SK-N-SH (cell line): ENCODE results near the gene C1GALT1C1L. TPM values are rescaled to one million over a fixed set of nuclear protein-coding genes. Genes with fewer than 3 reads are reported as not detected.

Experiments used
- CTCF ChIA-PET: fragments of 300-600, 350-600 bp; formaldehyde crosslinking; extraction: SDS; loops from one replicate; lab custom pipeline; 2021; lab: Yijun Ruan, JAX
- POLR2A ChIA-PET: fragments of 350-600 bp; sonication (Branson Sonifier 250); formaldehyde crosslinking; extraction: SDS; loops from one replicate; lab custom pipeline; 2020; ENCODE audit warnings: antibody characterized with exemption, inconsistent platforms; lab: Yijun Ruan, JAX
- DNase-seq: peaks from one replicate; pipeline ENCODE4 v3.0.0; 2012
- H2AFZ ChIP-seq: fragments of 200-600 bp; sonication (generic); 2 replicates; pipeline ENCODE4 v1.8.1; 2016; ENCODE audit warnings: antibody characterized with exemption, mild to moderate bottlenecking, low read depth
- H3F3A ChIP-seq: fragments of 200-600 bp; sonication (generic); replicated peaks from 2 replicates; pipeline ENCODE3; 2016; ENCODE audit warnings: antibody characterized with exemption, mild to moderate bottlenecking; ENCODE audit not compliant: insufficient read depth
- H3K27ac ChIP-seq, 2 experiments: fragments of 200-500 bp in 1 of 2; fragments of 200-600 bp in 1 of 2; sonication (Bioruptor generic) in 1 of 2; sonication (generic), shearing (Covaris generic) in 1 of 2; 2 replicates each; pipeline versions ENCODE4 v1.5.1 to v1.6.1; 2014 to 2016; ENCODE audit warnings: low read depth in 2 of 2, inconsistent platforms in 1 of 2, low read length in 1 of 2, mild to moderate bottlenecking in 1 of 2, mixed read lengths in 1 of 2
- H3K27me3 ChIP-seq: fragments of 200-600 bp; sonication (generic), shearing (Covaris generic); 2 replicates; pipeline ENCODE4 v1.6.1; 2016; ENCODE audit warnings: mixed run types; ENCODE audit not compliant: insufficient read depth
- H3K36me3 ChIP-seq, 2 experiments: fragments of 200-500 bp in 1 of 2; fragments of 200-600 bp in 1 of 2; sonication (Bioruptor generic) in 1 of 2; sonication (generic) in 1 of 2; replicated peaks in 1 of 2; 2 replicates each; pipeline versions ENCODE3 to v1.5.1; 2014 to 2016; ENCODE audit warnings: low read length in 1 of 2, mild to moderate bottlenecking in 1 of 2; ENCODE audit not compliant: insufficient read depth in 2 of 2, control insufficient read depth in 1 of 2
- H3K4me1 ChIP-seq, 2 experiments: fragments of 200-500 bp in 1 of 2; fragments of 200-600 bp in 1 of 2; sonication (Bioruptor generic) in 1 of 2; sonication (generic), shearing (Covaris generic) in 1 of 2; 2 replicates each; pipeline versions ENCODE4 v1.5.1 to v1.6.1; 2014 to 2016; ENCODE audit warnings: low read depth in 1 of 2, low read length in 1 of 2, mixed run types in 1 of 2; ENCODE audit not compliant: insufficient read depth in 2 of 2, control insufficient read depth in 1 of 2
- H3K4me2 ChIP-seq: fragments of 200-600 bp; sonication (generic), shearing (Covaris generic); 2 replicates; pipeline ENCODE4 v1.6.1; 2017; ENCODE audit warnings: mixed run types
- H3K4me3 ChIP-seq, 2 experiments: fragments of 200-500 bp in 1 of 2; fragments of 200-600 bp in 1 of 2; sonication (Bioruptor generic) in 1 of 2; sonication (generic), shearing (Covaris generic) in 1 of 2; 2 replicates each; pipeline versions ENCODE4 v1.5.1 to v1.8.1; 2014 to 2016; ENCODE audit warnings: low read depth in 2 of 2, inconsistent platforms in 1 of 2, low read length in 1 of 2, mild to moderate bottlenecking in 1 of 2, mixed read lengths in 1 of 2, moderate library complexity in 1 of 2
- H3K79me2 ChIP-seq: fragments of 200-600 bp; sonication (generic); 2 replicates; pipeline ENCODE4 v1.8.1; 2017; ENCODE audit warnings: mild to moderate bottlenecking; ENCODE audit not compliant: insufficient read depth
- H3K9ac ChIP-seq: fragments of 200-600 bp; sonication (generic); 2 replicates; pipeline ENCODE4 v1.6.1; 2017; ENCODE audit warnings: mixed run types
- H3K9me2 ChIP-seq: fragments of 200-600 bp; sonication (generic); 2 replicates; pipeline ENCODE4 v1.6.1; 2017; ENCODE audit warnings: mixed run types
- H3K9me3 ChIP-seq: fragments of 200-600 bp; sonication (generic); 2 replicates; pipeline ENCODE4 v1.6.1; 2017; ENCODE audit warnings: mixed run types, mild to moderate bottlenecking, moderate library complexity
- H4K20me1 ChIP-seq: fragments of 200-600 bp; sonication (generic); 2 replicates; pipeline ENCODE4 v1.6.1; 2017; ENCODE audit warnings: mild to moderate bottlenecking, mixed run types; ENCODE audit not compliant: insufficient read depth
- CHD2 ChIP-seq: fragments of 150-350 bp; IDR thresholded peaks from 2 replicates; pipeline ENCODE4 v1.6.1; 2018; ENCODE audit warnings: low read length; ENCODE audit not compliant: partially characterized antibody
- FOSL2 ChIP-seq: IDR thresholded peaks from 2 replicates; pipeline ENCODE4 v1.4.0; 2012; ENCODE audit warnings: low read depth, mild to moderate bottlenecking, moderate library complexity, borderline replicate concordance
- FOXJ3 ChIP-seq: sonication (generic); formaldehyde crosslinking; IDR thresholded peaks from 2 replicates; pipeline ENCODE4 v1.5.1; 2020; ENCODE audit warnings: mild to moderate bottlenecking, missing genetic modification reagents
- GABPA ChIP-seq: IDR thresholded peaks from 2 replicates; pipeline ENCODE4 v1.4.0; 2012; ENCODE audit warnings: low read depth, mild to moderate bottlenecking
- JUND ChIP-seq: IDR thresholded peaks from 2 replicates; pipeline ENCODE4 v1.4.0; 2012
- NFIC ChIP-seq: IDR thresholded peaks from 2 replicates; pipeline ENCODE4 v1.4.0; 2012; ENCODE audit warnings: borderline replicate concordance
- NRF1 ChIP-seq: IDR thresholded peaks from 2 replicates; pipeline ENCODE4 v1.6.1; 2012; ENCODE audit warnings: low read depth, mild to moderate bottlenecking, low read length
- RAD21 ChIP-seq: IDR thresholded peaks from 2 replicates; pipeline ENCODE4 v1.6.1; 2012; ENCODE audit warnings: mild to moderate bottlenecking, low read length
- RCOR1 ChIP-seq: fragments of 150-350 bp; IDR thresholded peaks from 2 replicates; pipeline ENCODE4 v1.6.1; 2017; ENCODE audit warnings: antibody characterized with exemption, low read length
- SMC3 ChIP-seq: IDR thresholded peaks from 2 replicates; pipeline ENCODE4 v1.6.1; 2012; ENCODE audit warnings: low read depth, low read length, improper control_type of control experiment
- TEAD4 ChIP-seq: IDR thresholded peaks from 2 replicates; pipeline ENCODE4 v1.4.0; 2012; ENCODE audit warnings: mild to moderate bottlenecking, borderline replicate concordance; ENCODE audit not compliant: insufficient read depth
- YY1 ChIP-seq: IDR thresholded peaks from 2 replicates; pipeline ENCODE4 v1.4.0; 2012; ENCODE audit warnings: low read depth, mild to moderate bottlenecking
- WGBS: methylation state at CpG from one replicate; pipeline ENCODE4 v1.1.6; 2017; ENCODE audit warnings: low lambda C conversion rate; 5-methylcytosine and 5-hydroxymethylcytosine counted together
- polyA plus RNA-seq, 3 experiments: library from polyadenylated mRNA; depleted of rRNA; stranded (reverse); fragments of >200 nt; gene quantifications; 2 replicates each; pipeline ENCODE4 v1.2.3, GENCODE V29; 2012
- TF ChIP-seq, protein P1 (sequence below): fragments of 150-350 bp; IDR thresholded peaks from 2 replicates; pipeline ENCODE4 v1.6.1; 2016; ENCODE audit warnings: mild to moderate bottlenecking, low read depth, low read length
- TF ChIP-seq, protein P2 (sequence below): IDR thresholded peaks from 2 replicates; pipeline ENCODE4; 2012
- TF ChIP-seq, protein P3 (sequence below): fragments of 200-600 bp; sonication (generic); IDR thresholded peaks from 2 replicates; pipeline ENCODE4 v1.6.1; 2017; ENCODE audit warnings: antibody characterized with exemption, mild to moderate bottlenecking, moderate library complexity

The C1GALT1C1L gene
- polyA plus RNA-seq, 1 of the 3 experiments (the other 2 are of a cell fraction): 2.6 TPM

DNA sequence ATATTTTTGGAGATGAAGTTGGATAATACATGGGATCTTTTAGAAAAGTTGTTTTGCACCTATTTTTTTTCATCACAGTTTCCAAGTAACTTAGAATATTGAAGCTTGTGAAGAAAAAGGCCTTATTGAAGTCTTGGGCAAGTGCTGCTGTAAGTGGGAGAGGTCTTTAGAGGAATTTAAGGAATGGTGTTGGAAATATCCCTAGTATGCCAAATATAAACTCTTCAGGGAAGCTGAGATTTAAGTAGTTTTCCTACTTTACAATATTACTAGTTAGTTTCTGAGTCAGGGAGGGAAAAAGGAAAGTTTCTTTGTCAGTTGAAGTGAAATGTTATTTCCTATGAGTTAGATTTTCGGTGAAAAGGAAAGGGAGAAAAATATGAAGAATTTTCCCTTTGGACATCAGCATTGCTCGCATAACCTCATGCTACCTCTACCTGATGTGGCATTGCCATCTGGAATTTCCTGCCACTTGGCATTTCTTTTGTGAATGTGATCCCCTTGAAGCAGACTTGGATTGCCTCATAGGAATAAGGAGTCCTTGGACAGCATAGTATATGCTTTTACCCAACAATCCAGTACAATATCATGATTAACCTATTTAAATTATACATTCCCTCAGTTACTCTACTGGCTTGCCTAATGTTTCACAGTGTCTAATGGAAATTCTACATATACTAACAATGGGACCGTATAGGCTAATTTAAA is 27.1 kb downstream of the C1GALT1C1L start:
- ChIA-PET CTCF (no interaction called here), POLR2A (no interaction called here)
- Histone ChIP-seq H3K9me3 (no peaks in the 10 kb centered on the region), H4K20me1 (no peaks in the 10 kb centered on the region), H3F3A (no peaks in the 10 kb centered on the region), H3K9me2 (no peaks in the 10 kb centered on the region), H3K4me1 (no peaks in the 10 kb centered on the region), H3K79me2 (no peaks in the 10 kb centered on the region), H3K27me3 (no peaks in the 10 kb centered on the region), H3K27ac (no peak overlapping the region; a peak in 1 of 4 replicates), H3K36me3 (no peaks in the 10 kb centered on the region), H3K4me2 (no peak overlapping the region), H2AFZ (no peak overlapping the region), H3K4me3 (no peak overlapping the region), H3K9ac (no peak overlapping the region)
- no peak for TF ChIP-seq FOSL2
- TF ChIP-seq SMC3: no peak
- TF ChIP-seq GABPA: no peak
- no peak for TF ChIP-seq YY1
- TF ChIP-seq NRF1: no peak
- 89% methylated on average over 3 of the region's 3 CpGs for WGBS
- no peak for DNase-seq

DNA sequence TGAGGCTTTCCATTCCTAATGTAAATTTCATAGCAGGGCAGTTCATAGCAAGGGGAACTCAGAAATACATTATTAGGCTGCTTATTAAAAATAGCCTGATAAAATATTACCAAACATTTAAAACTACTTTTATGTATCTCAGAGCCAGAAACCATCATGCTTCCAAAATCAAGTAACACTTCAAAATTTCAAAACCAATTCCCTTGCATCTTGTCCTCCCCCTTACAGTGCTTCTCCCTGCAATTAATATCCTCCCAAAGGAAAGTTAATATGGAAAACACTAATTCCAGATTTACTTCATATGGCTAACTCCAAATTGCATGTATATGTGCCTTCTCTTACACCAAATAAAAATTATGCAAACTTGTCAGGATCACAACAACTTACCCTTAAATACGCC is 32.5 kb downstream of the C1GALT1C1L start:
- DNase-seq: no peak
- Histone ChIP-seq H3K4me2 (no peak overlapping the region), H4K20me1 (no peaks in the 10 kb centered on the region), H3K4me3 (no peak overlapping the region), H3K27me3 (no peaks in the 10 kb centered on the region), H3K9me2 (no peaks in the 10 kb centered on the region), H3K4me1 (no peaks in the 10 kb centered on the region), H2AFZ (no peak overlapping the region), H3F3A (no peaks in the 10 kb centered on the region), H3K9me3 (no peaks in the 10 kb centered on the region), H3K27ac (no peak overlapping the region), H3K36me3 (no peaks in the 10 kb centered on the region), H3K9ac (no peak overlapping the region), H3K79me2 (no peaks in the 10 kb centered on the region)
- no peak for TF ChIP-seq JUND
- TF ChIP-seq RAD21: no peak
- no peak for TF ChIP-seq FOXJ3 (CRISPR knock-in tag)
- TF ChIP-seq TEAD4: no peak
- no peak for TF ChIP-seq YY1
- ChIA-PET POLR2A (no interaction called here), CTCF (interaction anchor here (0.9 to 1.4 kb wide), 2 partner anchors 13 to 234 kb away, joined by 3 to 4 read pairs; no protein-coding TSS in a partner anchor)
- whole genome bisulfite sequencing: 100% methylated on average over 1 of the region's 1 CpG

DNA sequence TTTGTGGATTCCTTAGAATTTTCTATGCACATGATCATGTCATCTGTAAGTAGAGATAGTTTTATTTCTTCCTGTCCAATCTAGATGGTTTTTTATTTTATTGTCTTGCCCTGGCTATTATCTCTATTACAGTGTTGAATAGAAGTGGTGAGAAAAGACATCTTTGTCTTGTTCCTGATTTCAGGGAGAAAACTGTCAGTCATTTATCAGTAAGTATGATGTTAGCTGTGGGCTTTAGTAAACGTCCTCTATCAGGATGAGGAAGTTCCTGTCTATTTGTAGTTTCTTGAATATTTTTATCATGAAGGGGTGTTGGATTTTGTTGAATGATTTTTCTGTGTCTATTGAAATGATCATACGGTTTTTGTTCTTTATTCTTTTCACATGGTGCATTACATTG is 33.9 kb downstream of the C1GALT1C1L start:
- TF ChIP-seq NFIC (no peak), NRF1 (no peak), SMC3 (no peak), CHD2 (no peak), RCOR1 (no peak), RAD21 (no peak)
- TF ChIP-seq, protein P1, sequence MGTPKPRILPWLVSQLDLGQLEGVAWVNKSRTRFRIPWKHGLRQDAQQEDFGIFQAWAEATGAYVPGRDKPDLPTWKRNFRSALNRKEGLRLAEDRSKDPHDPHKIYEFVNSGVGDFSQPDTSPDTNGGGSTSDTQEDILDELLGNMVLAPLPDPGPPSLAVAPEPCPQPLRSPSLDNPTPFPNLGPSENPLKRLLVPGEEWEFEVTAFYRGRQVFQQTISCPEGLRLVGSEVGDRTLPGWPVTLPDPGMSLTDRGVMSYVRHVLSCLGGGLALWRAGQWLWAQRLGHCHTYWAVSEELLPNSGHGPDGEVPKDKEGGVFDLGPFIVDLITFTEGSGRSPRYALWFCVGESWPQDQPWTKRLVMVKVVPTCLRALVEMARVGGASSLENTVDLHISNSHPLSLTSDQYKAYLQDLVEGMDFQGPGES: no peak
- TF ChIP-seq, protein P2, sequence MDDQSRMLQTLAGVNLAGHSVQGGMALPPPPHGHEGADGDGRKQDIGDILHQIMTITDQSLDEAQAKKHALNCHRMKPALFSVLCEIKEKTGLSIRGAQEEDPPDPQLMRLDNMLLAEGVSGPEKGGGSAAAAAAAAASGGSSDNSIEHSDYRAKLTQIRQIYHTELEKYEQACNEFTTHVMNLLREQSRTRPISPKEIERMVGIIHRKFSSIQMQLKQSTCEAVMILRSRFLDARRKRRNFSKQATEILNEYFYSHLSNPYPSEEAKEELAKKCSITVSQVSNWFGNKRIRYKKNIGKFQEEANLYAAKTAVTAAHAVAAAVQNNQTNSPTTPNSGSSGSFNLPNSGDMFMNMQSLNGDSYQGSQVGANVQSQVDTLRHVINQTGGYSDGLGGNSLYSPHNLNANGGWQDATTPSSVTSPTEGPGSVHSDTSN: no peak
- TF ChIP-seq, protein P3, sequence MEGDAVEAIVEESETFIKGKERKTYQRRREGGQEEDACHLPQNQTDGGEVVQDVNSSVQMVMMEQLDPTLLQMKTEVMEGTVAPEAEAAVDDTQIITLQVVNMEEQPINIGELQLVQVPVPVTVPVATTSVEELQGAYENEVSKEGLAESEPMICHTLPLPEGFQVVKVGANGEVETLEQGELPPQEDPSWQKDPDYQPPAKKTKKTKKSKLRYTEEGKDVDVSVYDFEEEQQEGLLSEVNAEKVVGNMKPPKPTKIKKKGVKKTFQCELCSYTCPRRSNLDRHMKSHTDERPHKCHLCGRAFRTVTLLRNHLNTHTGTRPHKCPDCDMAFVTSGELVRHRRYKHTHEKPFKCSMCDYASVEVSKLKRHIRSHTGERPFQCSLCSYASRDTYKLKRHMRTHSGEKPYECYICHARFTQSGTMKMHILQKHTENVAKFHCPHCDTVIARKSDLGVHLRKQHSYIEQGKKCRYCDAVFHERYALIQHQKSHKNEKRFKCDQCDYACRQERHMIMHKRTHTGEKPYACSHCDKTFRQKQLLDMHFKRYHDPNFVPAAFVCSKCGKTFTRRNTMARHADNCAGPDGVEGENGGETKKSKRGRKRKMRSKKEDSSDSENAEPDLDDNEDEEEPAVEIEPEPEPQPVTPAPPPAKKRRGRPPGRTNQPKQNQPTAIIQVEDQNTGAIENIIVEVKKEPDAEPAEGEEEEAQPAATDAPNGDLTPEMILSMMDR: no peak
- Histone ChIP-seq H3K79me2 (no peaks in the 10 kb centered on the region), H3K27me3 (no peaks in the 10 kb centered on the region), H3K4me1 (peaks cover 0 to 4% of the 10 kb centered on the region in 2 experiments; a peak in 1 of 4 replicates), H4K20me1 (no peaks in the 10 kb centered on the region), H2AFZ (0 out of 2 replicates have a peak overlapping the region, but pooled peaks have one; percentile 17), H3K36me3 (no peaks in the 10 kb centered on the region), H3K9ac (no peak overlapping the region), H3K4me2 (no peak overlapping the region), H3K4me3 (no peak overlapping the region), H3K27ac (no peak overlapping the region), H3K9me2 (no peaks in the 10 kb centered on the region), H3F3A (no peaks in the 10 kb centered on the region), H3K9me3 (no peaks in the 10 kb centered on the region)
- no peak for DNase-seq
- ChIA-PET POLR2A (no interaction called here), CTCF (interaction anchor here (0.8 kb wide), 1 partner anchor 16 kb away, joined by 3 read pairs; no protein-coding TSS in a partner anchor)
- WGBS: 65% methylated on average over 2 of the region's 2 CpGs
